ENCODE measurements around the gene NTHL1. TPM values are rescaled to one million over a fixed set of nuclear protein-coding genes. Genes with fewer than 3 reads are reported as not detected.

The NTHL1 gene
- total and polyA plus RNA-seq, 5 donors from 2014 or later = 15.0 to 52.7 (median 32.7) TPM

DNA sequence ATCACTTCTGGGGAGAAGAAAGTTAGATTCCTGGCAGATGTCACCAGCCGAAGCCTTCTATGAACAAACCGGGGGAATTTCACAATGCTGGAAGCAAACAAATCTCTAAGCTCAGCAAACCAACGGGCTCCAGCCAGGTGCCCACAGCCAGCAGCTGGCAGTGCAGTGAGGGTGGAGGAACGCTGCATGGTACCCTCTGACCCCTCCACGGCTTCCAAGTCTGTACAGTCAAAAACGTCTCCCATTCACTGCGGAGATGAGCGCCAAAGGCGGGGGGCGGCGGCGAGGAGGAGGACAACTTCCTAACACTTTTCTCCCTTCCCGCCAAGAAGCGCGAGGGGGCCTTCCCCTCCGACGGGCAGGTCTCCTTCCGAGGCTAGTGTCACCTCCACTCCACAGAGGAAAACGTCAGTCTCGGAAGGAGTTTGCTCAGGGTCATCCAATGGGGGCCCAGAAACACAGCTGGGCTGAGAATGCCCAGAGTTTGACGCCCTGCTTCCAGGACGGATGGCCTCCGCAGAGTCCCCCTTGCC, 38.9 kb downstream of the NTHL1 start:
- Histone ChIP-seq H3K9me3 (ENCODE audit: control insufficient read depth in 2 of 2, low read length in 2 of 2) (no peaks in the 10 kb centered on the region), H3K27me3 (ENCODE audit: control insufficient read depth, insufficient read depth, low read length) (no peaks in the 10 kb centered on the region), H3K4me1 (ENCODE audit: control insufficient read depth, insufficient read depth, low read length, poor library complexity, severe bottlenecking) (peaks cover 45% of the 10 kb centered on the region), H3K36me3 (ENCODE audit: control insufficient read depth, insufficient read depth, low read length) (no peaks in the 10 kb centered on the region), H3K4me3 (ENCODE audit: low read depth, low read length) (peak overlapping the region; percentile 71), H3K27ac (ENCODE audit: insufficient read depth, low read length, poor library complexity, severe bottlenecking) (peak overlapping the region; percentile 89)
- peaks cover 0 to 48% (median 21%) of the 10 kb centered on the region in 4 donors for H3K4me1 Mint-ChIP-seq
- H3K9me3 Mint-ChIP-seq = no peaks in the 10 kb centered on the region
- H3K4me3 Mint-ChIP-seq = peak overlapping the region; percentile 72 to 97 (median 83)
- H3K36me3 Mint-ChIP-seq = no peaks in the 10 kb centered on the region
- DNase-seq (peak in 1 of 3 donors; percentile 37), ATAC-seq (ENCODE audit: low read depth in 2 of 2) (no peak)
- peak overlapping the region; percentile 38 to 78 (median 72) for H3K27ac Mint-ChIP-seq
- H3K27me3 Mint-ChIP-seq = no peaks in the 10 kb centered on the region

DNA sequence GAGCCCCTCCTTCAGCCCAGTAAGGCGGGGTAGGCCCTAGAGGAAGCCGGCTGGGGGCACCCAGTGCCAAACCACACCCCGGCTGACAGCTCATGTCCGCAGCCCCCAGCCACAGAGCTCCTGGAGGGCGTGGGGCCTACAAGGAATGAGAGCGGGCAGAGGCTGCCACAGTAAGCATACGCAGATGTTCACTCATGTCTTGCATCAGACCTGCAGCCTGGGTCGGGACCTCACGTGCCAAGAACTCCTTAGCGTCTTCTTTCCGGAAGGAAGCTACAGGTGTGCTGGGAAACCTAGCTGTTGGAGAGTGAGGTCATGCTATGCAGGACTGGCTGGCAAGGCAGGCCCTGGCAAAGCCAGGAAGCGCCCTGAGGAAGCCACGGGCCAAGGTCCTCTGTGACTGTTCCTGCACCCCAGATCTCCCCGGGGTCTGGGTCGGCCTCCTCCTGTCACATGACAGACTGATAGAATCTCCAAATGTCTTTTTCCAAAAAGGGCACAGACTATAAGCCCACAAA, 39.6 kb downstream of the NTHL1 start:
- DNase-seq = peak in 1 of 3 donors; percentile 33
- no peak for ATAC-seq (ENCODE audit: low read depth in 2 of 2)
- H3K4me3 ChIP-seq (ENCODE audit: low read depth, low read length) = peak overlapping the region; percentile 71
- H3K4me1 ChIP-seq (ENCODE audit: control insufficient read depth, insufficient read depth, low read length, poor library complexity, severe bottlenecking) = peaks cover 46% of the 10 kb centered on the region
- H3K27ac ChIP-seq (ENCODE audit: insufficient read depth, low read length, poor library complexity, severe bottlenecking) = peak overlapping the region; percentile 89
- peak overlapping the region; percentile 72 to 97 (median 83) for H3K4me3 Mint-ChIP-seq
- H3K27ac Mint-ChIP-seq = peak overlapping the region in 2 of 3 donors; percentile 72 to 78
- peaks cover 0 to 48% (median 21%) of the 10 kb centered on the region in 4 donors for H3K4me1 Mint-ChIP-seq
- H3K27me3 ChIP-seq (ENCODE audit: control insufficient read depth, insufficient read depth, low read length) = no peaks in the 10 kb centered on the region
- no peaks in the 10 kb centered on the region for H3K27me3 Mint-ChIP-seq
- H3K9me3 Mint-ChIP-seq = no peaks in the 10 kb centered on the region
- H3K36me3 Mint-ChIP-seq = no peaks in the 10 kb centered on the region
- H3K36me3 ChIP-seq (ENCODE audit: control insufficient read depth, insufficient read depth, low read length) = no peaks in the 10 kb centered on the region
- no peaks in the 10 kb centered on the region for H3K9me3 ChIP-seq (ENCODE audit: control insufficient read depth in 2 of 2, low read length in 2 of 2)

DNA sequence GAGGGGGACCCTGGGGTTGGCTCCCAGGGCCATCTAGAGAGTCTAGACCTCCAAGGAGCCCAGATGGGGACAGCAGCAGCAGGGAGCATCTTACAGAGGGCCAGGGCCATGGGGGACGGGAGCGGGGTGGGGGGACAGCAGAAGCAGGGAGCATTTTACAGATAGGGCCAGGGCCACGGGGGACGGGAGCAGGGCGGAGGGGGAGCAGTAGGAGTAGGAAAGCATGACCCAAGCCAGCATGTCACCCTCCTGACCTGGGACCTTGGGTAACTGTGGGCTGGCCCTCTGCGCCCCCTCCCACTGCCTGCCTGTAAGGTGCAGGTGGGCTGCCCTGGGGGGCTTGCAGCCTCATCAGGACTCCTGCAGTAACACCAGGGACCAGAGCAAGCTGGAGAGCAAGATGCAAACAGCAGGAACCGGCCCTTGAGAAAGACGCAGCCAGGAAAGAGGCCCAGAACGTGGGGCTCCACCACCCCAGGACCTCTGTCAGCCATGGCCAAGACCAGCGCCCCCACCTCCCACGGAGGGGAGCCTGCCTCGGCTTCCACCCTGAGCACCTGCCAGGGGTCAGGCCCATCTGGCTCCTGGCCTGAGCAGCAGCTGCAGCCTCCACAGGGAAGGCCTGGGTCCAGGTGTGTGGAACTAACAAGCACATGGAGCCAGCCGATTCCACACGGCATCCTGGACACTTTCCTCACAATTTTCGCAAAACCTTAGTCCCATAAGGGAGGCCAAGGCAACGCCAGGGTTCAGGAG, 40.4 kb downstream of the NTHL1 start:
- H3K4me3 Mint-ChIP-seq = peak overlapping the region; percentile 72 to 97 (median 83)

GRCh38 chr16:2006317-2006716, 41.3 kb downstream of the NTHL1 start:
- H3K27ac ChIP-seq (ENCODE audit: insufficient read depth, low read length, poor library complexity, severe bottlenecking) = no peak overlapping the region
- no peaks in the 10 kb centered on the region for H3K9me3 Mint-ChIP-seq
- no peaks in the 10 kb centered on the region for H3K27me3 ChIP-seq (ENCODE audit: control insufficient read depth, insufficient read depth, low read length)
- DNase-seq (no peak), ATAC-seq (ENCODE audit: low read depth in 2 of 2) (no peak)
- no peak overlapping the region for H3K4me3 ChIP-seq (ENCODE audit: low read depth, low read length)
- no peaks in the 10 kb centered on the region for H3K27me3 Mint-ChIP-seq
- peak overlapping the region in 3 of 4 donors; percentile 21 to 72 (median 55) for H3K4me3 Mint-ChIP-seq
- H3K4me1 Mint-ChIP-seq = peaks cover 0 to 48% (median 21%) of the 10 kb centered on the region in 4 donors
- H3K36me3 Mint-ChIP-seq = no peaks in the 10 kb centered on the region
- H3K9me3 ChIP-seq (ENCODE audit: control insufficient read depth in 2 of 2, low read length in 2 of 2) = no peaks in the 10 kb centered on the region
- peaks cover 11% of the 10 kb centered on the region for H3K36me3 ChIP-seq (ENCODE audit: control insufficient read depth, insufficient read depth, low read length)
- H3K4me1 ChIP-seq (ENCODE audit: control insufficient read depth, insufficient read depth, low read length, poor library complexity, severe bottlenecking) = peaks cover 46% of the 10 kb centered on the region
- peak overlapping the region in 1 of 3 donors; percentile 67 for H3K27ac Mint-ChIP-seq

More for the DNA sequence above, 40.4 kb downstream of the NTHL1 start:
- no peak for DNase-seq
- no peaks in the 10 kb centered on the region for H3K9me3 ChIP-seq (ENCODE audit: control insufficient read depth in 2 of 2, low read length in 2 of 2)
- Mint-ChIP-seq H3K4me1 (peaks cover 0 to 48% (median 21%) of the 10 kb centered on the region in 4 donors), H3K27me3 (no peaks in the 10 kb centered on the region), H3K36me3 (no peaks in the 10 kb centered on the region), H3K9me3 (no peaks in the 10 kb centered on the region), H3K27ac (peak overlapping the region in 1 of 3 donors; percentile 78)
- H3K4me1 ChIP-seq (ENCODE audit: control insufficient read depth, insufficient read depth, low read length, poor library complexity, severe bottlenecking) = peaks cover 46% of the 10 kb centered on the region
- ATAC-seq (ENCODE audit: low read depth in 2 of 2) = no peak
- H3K27ac ChIP-seq (ENCODE audit: insufficient read depth, low read length, poor library complexity, severe bottlenecking) = no peak overlapping the region
- no peak overlapping the region for H3K4me3 ChIP-seq (ENCODE audit: low read depth, low read length)
- H3K27me3 ChIP-seq (ENCODE audit: control insufficient read depth, insufficient read depth, low read length) = no peaks in the 10 kb centered on the region
- peaks cover 2% of the 10 kb centered on the region for H3K36me3 ChIP-seq (ENCODE audit: control insufficient read depth, insufficient read depth, low read length)

GRCh38 chr16:2005646-2006045, 42.0 kb downstream of the NTHL1 start:
- ATAC-seq (ENCODE audit: low read depth in 2 of 2) (no peak), DNase-seq (no peak)
- Mint-ChIP-seq H3K4me1 (peaks cover 0 to 48% (median 21%) of the 10 kb centered on the region in 4 donors), H3K27ac (no peak overlapping the region), H3K27me3 (no peaks in the 10 kb centered on the region), H3K36me3 (no peaks in the 10 kb centered on the region), H3K9me3 (no peaks in the 10 kb centered on the region), H3K4me3 (peak overlapping the region in 2 of 4 donors; percentile 55 to 61)
- Histone ChIP-seq H3K9me3 (ENCODE audit: control insufficient read depth in 2 of 2, low read length in 2 of 2) (no peaks in the 10 kb centered on the region), H3K4me1 (ENCODE audit: control insufficient read depth, insufficient read depth, low read length, poor library complexity, severe bottlenecking) (peaks cover 46% of the 10 kb centered on the region), H3K27ac (ENCODE audit: insufficient read depth, low read length, poor library complexity, severe bottlenecking) (no peak overlapping the region), H3K4me3 (ENCODE audit: low read depth, low read length) (no peak overlapping the region), H3K36me3 (ENCODE audit: control insufficient read depth, insufficient read depth, low read length) (peaks cover 16% of the 10 kb centered on the region), H3K27me3 (ENCODE audit: control insufficient read depth, insufficient read depth, low read length) (no peaks in the 10 kb centered on the region)

GRCh38 chr16:2004795-2005517, 42.7 kb downstream of the NTHL1 start:
- Histone ChIP-seq H3K27me3 (ENCODE audit: control insufficient read depth, insufficient read depth, low read length) (no peaks in the 10 kb centered on the region), H3K27ac (ENCODE audit: insufficient read depth, low read length, poor library complexity, severe bottlenecking) (no peak overlapping the region), H3K9me3 (ENCODE audit: control insufficient read depth in 2 of 2, low read length in 2 of 2) (no peaks in the 10 kb centered on the region), H3K4me3 (ENCODE audit: low read depth, low read length) (no peak overlapping the region), H3K4me1 (ENCODE audit: control insufficient read depth, insufficient read depth, low read length, poor library complexity, severe bottlenecking) (peaks cover 39% of the 10 kb centered on the region), H3K36me3 (ENCODE audit: control insufficient read depth, insufficient read depth, low read length) (peaks cover 16% of the 10 kb centered on the region)
- Mint-ChIP-seq H3K36me3 (no peaks in the 10 kb centered on the region), H3K4me1 (peaks cover 0 to 42% (median 18%) of the 10 kb centered on the region in 4 donors), H3K9me3 (no peaks in the 10 kb centered on the region), H3K4me3 (no peak overlapping the region), H3K27ac (no peak overlapping the region), H3K27me3 (no peaks in the 10 kb centered on the region)
- no peak for DNase-seq
- ATAC-seq (ENCODE audit: low read depth in 2 of 2) = no peak

GRCh38 chr16:2003827-2004641, 43.6 kb downstream of the NTHL1 start:
- peaks cover 21% of the 10 kb centered on the region for H3K36me3 ChIP-seq (ENCODE audit: control insufficient read depth, insufficient read depth, low read length)
- no peaks in the 10 kb centered on the region for H3K9me3 ChIP-seq (ENCODE audit: control insufficient read depth in 2 of 2, low read length in 2 of 2)
- H3K4me3 Mint-ChIP-seq = no peak overlapping the region
- DNase-seq = peak; percentile 70 to 87 (median 82)
- H3K27me3 ChIP-seq (ENCODE audit: control insufficient read depth, insufficient read depth, low read length) = no peaks in the 10 kb centered on the region
- H3K4me1 Mint-ChIP-seq = peaks cover 0 to 40% (median 17%) of the 10 kb centered on the region in 4 donors
- peaks cover 35% of the 10 kb centered on the region for H3K4me1 ChIP-seq (ENCODE audit: control insufficient read depth, insufficient read depth, low read length, poor library complexity, severe bottlenecking)
- H3K27ac ChIP-seq (ENCODE audit: insufficient read depth, low read length, poor library complexity, severe bottlenecking) = no peak overlapping the region
- H3K36me3 Mint-ChIP-seq = no peaks in the 10 kb centered on the region
- no peaks in the 10 kb centered on the region for H3K27me3 Mint-ChIP-seq
- no peaks in the 10 kb centered on the region for H3K9me3 Mint-ChIP-seq
- no peak overlapping the region for H3K4me3 ChIP-seq (ENCODE audit: low read depth, low read length)
- no peak overlapping the region for H3K27ac Mint-ChIP-seq
- ATAC-seq (ENCODE audit: low read depth in 2 of 2) = peak; percentile 89 to 94
